HG02973 (cell line): Measurements from ENCODE around the gene KRT222.

Experiments
- ATAC-seq: cut with Tn5 transposase; IDR thresholded peaks from one replicate; pipeline ENCODE4 v1.9.1; 2021; ENCODE audit warnings: moderate library complexity; ENCODE audit not compliant: unreplicated experiment

KRT222 gene

GRCh38 chr17:40664582-40665333 is at the start of gene KRT222:
KRT222 (minus strand) TSS chr17:40665177; CDS start chr17:40665099, 78 bp downstream.
- ATAC-seq: no peak

GRCh38 chr17:40714473-40714872 is 49.5 kb upstream of the KRT222 start:
- ATAC-seq: no peak

- no peak for ATAC-seq
These were observed 42.8 kb upstream of the KRT222 start for GRCh38 chr17:40707745-40708144.

GRCh38 chr17:40705584-40705983 is 40.6 kb upstream of the KRT222 start:
- ATAC-seq: no peak

- no peak for ATAC-seq
These were observed 38.7 kb upstream of the KRT222 start, which contains the start of gene KRT24 for GRCh38 chr17:40703652-40704051. KRT24 (minus strand) TSS chr17:40703752; CDS start chr17:40703693, 59 bp downstream.

- no peak for ATAC-seq
These were observed 37.3 kb upstream of the KRT222 start for GRCh38 chr17:40702271-40702670.

- no peak for ATAC-seq
These were observed 34.9 kb upstream of the KRT222 start for GRCh38 chr17:40699853-40700252.

GRCh38 chr17:40699371-40699770 is 34.4 kb upstream of the KRT222 start:
- no peak for ATAC-seq

- no peak for ATAC-seq
These were observed 32.3 kb upstream of the KRT222 start for GRCh38 chr17:40697297-40697696.

GRCh38 chr17:40696651-40697072 is 31.7 kb upstream of the KRT222 start:
- ATAC-seq: no peak

GRCh38 chr17:40695874-40696472 is 31.0 kb upstream of the KRT222 start:
- ATAC-seq: no peak

GRCh38 chr17:40694584-40694983 is 29.6 kb upstream of the KRT222 start:
- no peak for ATAC-seq

GRCh38 chr17:40687106-40687505 is 22.1 kb upstream of the KRT222 start:
- ATAC-seq: no peak

- ATAC-seq: no peak
These were observed 21.2 kb upstream of the KRT222 start for GRCh38 chr17:40686192-40686591.

GRCh38 chr17:40680998-40681397 is 16.0 kb upstream of the KRT222 start:
- no peak for ATAC-seq

- no peak for ATAC-seq
These were observed 14.5 kb upstream of the KRT222 start for GRCh38 chr17:40679523-40679907.

- ATAC-seq: no peak
These were observed 14.0 kb upstream of the KRT222 start for GRCh38 chr17:40678902-40679522.

GRCh38 chr17:40675905-40676304 is 10.9 kb upstream of the KRT222 start:
- no peak for ATAC-seq

GRCh38 chr17:40672654-40673053 is 7.7 kb upstream of the KRT222 start:
- ATAC-seq: no peak

GRCh38 chr17:40671282-40671681 is 6.3 kb upstream of the KRT222 start:
- ATAC-seq: no peak

GRCh38 chr17:40666331-40666730 is 1.4 kb upstream of the KRT222 start:
- ATAC-seq: no peak

GRCh38 chr17:40663252-40663651 is 1.7 kb downstream of the KRT222 start:
- ATAC-seq: no peak
